GM12878 (cell line): ENCODE measurements around the gene GRM7. TPM values are rescaled to one million over a fixed set of nuclear protein-coding genes. Genes with fewer than 3 reads are reported as not detected.

ENCODE experiments used
- ATAC-seq: fragments of 200-7000 bp; cut with Tn5 transposase; 3 replicates; pipeline ENCODE4 v1.9.1; 2020; ENCODE audit warnings: mild to moderate bottlenecking, moderate library complexity
- BruUV-seq: library from RNA; stranded (reverse); fragments of 400-500 nt; replicated peaks from 2 replicates; lab custom pipeline; 2021; lab: Mats Ljungman, UMichigan
- CTCF ChIA-PET: fragments of 300-600 bp; sonication (Branson Sonifier 250); formaldehyde crosslinking; extraction: SDS; loops from one replicate; lab custom pipeline; 2021; ENCODE audit warnings: inconsistent platforms; lab: Yijun Ruan, JAX
- POLR2A ChIA-PET: fragments of 350-600 bp; formaldehyde crosslinking; extraction: SDS; loops from one replicate; lab custom pipeline; 2021; ENCODE audit warnings: inconsistent platforms; lab: Charles Lee
- RAD21 ChIA-PET: fragments of 300-600 bp; sonication (Branson Sonifier 250); formaldehyde crosslinking; loops from one replicate; lab custom pipeline; 2023; ENCODE audit warnings: antibody characterized with exemption; ENCODE audit not compliant: unreplicated experiment; lab: Charles Lee
- SMC1A ChIA-PET: fragments of 300-600 bp; sonication (Branson Sonifier 250); formaldehyde crosslinking; loops from one replicate; lab custom pipeline; 2023; ENCODE audit not compliant: unreplicated experiment, uncharacterized antibody; lab: Charles Lee
- DNase-seq: peaks from one replicate; pipeline ENCODE4 v3.0.0-alpha.2; 2011; ENCODE audit warnings: low read depth, low spot score
- FAIRE-seq: peaks from 3 replicates; lab custom pipeline; 2011; peaks lifted over from hg19 to GRCh38; lab: Jason Lieb, UNC
- H2AFZ ChIP-seq: 2 replicates; pipeline ENCODE4 v1.6.0; 2011; ENCODE audit warnings: low read depth, low read length, control low read depth; ENCODE audit not compliant: control insufficient read depth
- H3K27ac ChIP-seq: 2 replicates; pipeline ENCODE4 v1.5.1; 2011; ENCODE audit warnings: control low read depth; ENCODE audit not compliant: control insufficient read depth, insufficient read depth
- H3K27me3 ChIP-seq, 2 experiments: replicated peaks in 1 of 2; 2 replicates each; pipeline versions ENCODE4 v1.6.0 to v1.6.1; 2011; ENCODE audit warnings: low read length in 1 of 2; ENCODE audit not compliant: control insufficient read depth in 2 of 2, insufficient read depth in 2 of 2
- H3K36me3 ChIP-seq, 2 experiments: 2 replicates each; pipeline ENCODE4 v1.5.1; 2011; ENCODE audit warnings: low read length in 1 of 2; ENCODE audit not compliant: control insufficient read depth in 2 of 2, insufficient read depth in 2 of 2
- H3K4me1 ChIP-seq: 2 replicates; pipeline ENCODE4 v1.6.1; 2011; ENCODE audit warnings: mild to moderate bottlenecking, low read length, moderate library complexity, mixed read lengths; ENCODE audit not compliant: control insufficient read depth, insufficient read depth
- H3K4me2 ChIP-seq: 2 replicates; pipeline ENCODE4 v1.6.0; 2011; ENCODE audit warnings: control low read depth; ENCODE audit not compliant: control insufficient read depth, insufficient read depth
- H3K4me3 ChIP-seq: fragments of 200-600 bp; sonication (generic); 2 replicates; pipeline ENCODE4 v1.5.1; 2016
- H3K79me2 ChIP-seq: 2 replicates; pipeline ENCODE4 v1.6.0; 2011; ENCODE audit warnings: low read length; ENCODE audit not compliant: control insufficient read depth, insufficient read depth
- H3K9ac ChIP-seq: 2 replicates; pipeline ENCODE4 v1.8.0; 2011; ENCODE audit warnings: low read length, control low read depth, mixed read lengths; ENCODE audit not compliant: control insufficient read depth, insufficient read depth
- H3K9me3 ChIP-seq: replicated peaks from 3 replicates; pipeline ENCODE4 v1.5.1; 2011; ENCODE audit warnings: mild to moderate bottlenecking, low read length; ENCODE audit not compliant: control insufficient read depth, insufficient read depth
- H4K20me1 ChIP-seq: 2 replicates; pipeline ENCODE4 v1.6.0; 2011; ENCODE audit not compliant: control insufficient read depth, insufficient read depth
- CHD1 ChIP-seq: IDR thresholded peaks from 2 replicates; pipeline ENCODE4 v1.6.1; 2012; ENCODE audit warnings: low read depth, low read length, improper control_type of control experiment
- CREB1 ChIP-seq: IDR thresholded peaks from 2 replicates; pipeline ENCODE4 v1.6.1; 2012; ENCODE audit warnings: low read depth, mild to moderate bottlenecking, inconsistent platforms
- KDM1A ChIP-seq: fragments of 200-600 bp; sonication (generic); IDR thresholded peaks from 2 replicates; pipeline ENCODE4 v1.6.1; 2016; ENCODE audit warnings: borderline replicate concordance
- MTA2 ChIP-seq: fragments of 450-650 bp; IDR thresholded peaks from 2 replicates; pipeline ENCODE4 v1.6.1; 2016; ENCODE audit warnings: low read depth, mild to moderate bottlenecking, moderate library complexity
- MXI1 ChIP-seq: fragments of 150-350 bp; IDR thresholded peaks from 2 replicates; pipeline ENCODE4 v1.6.1; 2011; ENCODE audit warnings: low read depth, mild to moderate bottlenecking, inconsistent platforms, low read length, improper control_type of control experiment
- NFIC ChIP-seq: IDR thresholded peaks from 2 replicates; pipeline ENCODE4 v1.6.1; 2012; ENCODE audit warnings: low read depth, mild to moderate bottlenecking, inconsistent platforms, low read length, moderate library complexity
- NKRF ChIP-seq: fragments of 450-650 bp; conservative IDR thresholded peaks from 2 replicates; pipeline ENCODE4 v1.6.1; 2017; ENCODE audit warnings: mild to moderate bottlenecking, moderate library complexity
- NR2C1 ChIP-seq: fragments of 450-650 bp; IDR thresholded peaks from 2 replicates; pipeline ENCODE4 v1.6.1; 2017; ENCODE audit warnings: antibody characterized with exemption, mild to moderate bottlenecking, moderate library complexity
- PKNOX1 ChIP-seq: fragments of 450-650 bp; IDR thresholded peaks from 2 replicates; pipeline ENCODE4 v1.6.1; 2016; ENCODE audit warnings: mild to moderate bottlenecking
- PML ChIP-seq: IDR thresholded peaks from 2 replicates; pipeline ENCODE4 v1.6.1; 2012; ENCODE audit warnings: low read length, inconsistent platforms
- POLR2AphosphoS2 ChIP-seq: IDR thresholded peaks from 2 replicates; pipeline ENCODE4 v1.6.1; 2011; ENCODE audit warnings: low read depth, mild to moderate bottlenecking, low read length, improper control_type of control experiment, moderate library complexity
- SMAD1 ChIP-seq: fragments of 450-650 bp; IDR thresholded peaks from 2 replicates; pipeline ENCODE4 v1.6.1; 2018; ENCODE audit warnings: mild to moderate bottlenecking, low read depth; ENCODE audit not compliant: partially characterized antibody
- ZBTB40 ChIP-seq: fragments of 450-650 bp; IDR thresholded peaks from 2 replicates; pipeline ENCODE4 v1.6.1; 2016; ENCODE audit warnings: mild to moderate bottlenecking, moderate library complexity, borderline replicate concordance
- ZNF217 ChIP-seq: fragments of 450-650 bp; IDR thresholded peaks from 2 replicates; pipeline ENCODE4 v1.6.1; 2017; ENCODE audit warnings: antibody characterized with exemption, mild to moderate bottlenecking
- WGBS: methylation state at CpG from one replicate; pipeline ENCODE4 v1.1.6; 2016; ENCODE audit warnings: low lambda C conversion rate; ENCODE audit not compliant: insufficient replicate concordance, insufficient coverage; ENCODE audit errors: missing lambda C conversion rate; 5-methylcytosine and 5-hydroxymethylcytosine counted together
- in situ Hi-C: fragments of 300-500 bp; cut with MboI; formaldehyde crosslinking; loops from 9 replicates; pipeline ENCODE4 v1.14.3; 2018; ENCODE audit warnings: mixed read lengths
- intact Hi-C: fragments of 100-400 bp; cut with micrococcal nuclease; formaldehyde crosslinking; loops from one replicate; pipeline ENCODE4 v1.14.2; 2022; ENCODE audit not compliant: unreplicated experiment
- polyA plus RNA-seq, 11 experiments: library from polyadenylated mRNA; depleted of rRNA in 4 of 11; unstranded in 6 of 11; stranded (reverse) in 5 of 11; fragments of >200 nt; fragmentation: Nextera tagmentation in 4 of 11; fragmentation: Illumina TruSeq in 1 of 11; extraction: Ambion mirVana in 4 of 11; extraction: Trizol in 1 of 11; gene quantifications; 1 replicate in 1 of 11; 2 replicates in 10 of 11; pipeline versions ENCODE4 v1.2.1 to v1.2.3, GENCODE V29; 2011 to 2016; ENCODE audit warnings: inconsistent platforms in 2 of 11, missing spikeins in 2 of 11, low read depth in 1 of 11
- total RNA-seq, 4 experiments: library from RNA; depleted of rRNA in 3 of 4; stranded (reverse); fragments of >200 nt in 3 of 4; fragmentation: Illumina TruSeq in 1 of 4; extraction: Trizol in 1 of 4; gene quantifications; 2 replicates each; pipeline versions ENCODE4 v1.2.1 to v1.2.3, GENCODE V29; 2013 to 2021

Gene GRM7
- total and polyA plus RNA-seq, 10 of the 15 experiments (the other 5 are each of a cell fraction or from before 2014, with no cell fraction given): not detected

GRCh38 chr3:7498715-7499114 is 637.8 kb downstream of the GRM7 start:
- no peak overlapping the region for H3K27ac ChIP-seq
- DNase-seq (no peak), FAIRE-seq (no peak), ATAC-seq (no peak)
- ChIA-PET CTCF (no interaction called here), SMC1A (no interaction called here), POLR2A (no interaction called here), RAD21 (no interaction called here)
- no peaks in the 10 kb centered on the region for H3K4me1 ChIP-seq
- no peaks in the 10 kb centered on the region for H4K20me1 ChIP-seq
- H3K9ac ChIP-seq: no peak overlapping the region
- in situ Hi-C loops (no loop called here), intact Hi-C loops (no loop called here)
- no peaks in the 10 kb centered on the region; the same call in 2 of the 3 replicates for H3K9me3 ChIP-seq
- no peak overlapping the region for H3K4me2 ChIP-seq
- TF ChIP-seq NR2C1 (no peak), MXI1 (no peak), ZNF217 (no peak), POLR2AphosphoS2 (no peak), CREB1 (no peak), MTA2 (no peak), NKRF (no peak), CHD1 (no peak), PML (no peak), KDM1A (no peak), ZBTB40 (no peak), PKNOX1 (no peak), SMAD1 (no peak), NFIC (no peak)
- no peak overlapping the region for H2AFZ ChIP-seq
- H3K36me3 ChIP-seq: no peaks in the 10 kb centered on the region
- WGBS: 26% methylated on average over 3 of the region's 3 CpGs
- no peak overlapping the region for H3K4me3 ChIP-seq
- no TSS peak for BruUV-seq
- no peaks in the 10 kb centered on the region for H3K27me3 ChIP-seq
- H3K79me2 ChIP-seq: no peaks in the 10 kb centered on the region
